C4-2B (cell line): ENCODE results near the gene TAPT1.

Source experiments
- CTCF ChIP-seq: fragments of 450-650 bp; conservative IDR thresholded peaks from 2 replicates; pipeline ENCODE4 v1.5.1; 2017; ENCODE audit warnings: mild to moderate bottlenecking
- ZFX ChIP-seq: fragments of 450-650 bp; IDR thresholded peaks from 2 replicates; pipeline ENCODE4 v1.6.1; 2017

GRCh38 chr4:16226816-16227461 is 668 bp upstream of the TAPT1 start:
- no peak for TF ChIP-seq CTCF
- TF ChIP-seq ZFX: no peak; the same call in 1 of the 2 replicates
